AG04450 (cell line): ENCODE results near the gene GSG1. TPM values are rescaled to one million over a fixed set of nuclear protein-coding genes. Genes with fewer than 3 reads are reported as not detected.

Experiments used
- CTCF ChIA-PET: fragments of 300-600, 350-600 bp; formaldehyde crosslinking; extraction: SDS; loops from one replicate; lab custom pipeline; 2022; ENCODE audit warnings: antibody characterized with exemption, inconsistent platforms; lab: Charles Lee
- POLR2A ChIA-PET: fragments of 350-600 bp; formaldehyde crosslinking; extraction: SDS; loops from one replicate; lab custom pipeline; 2021; ENCODE audit warnings: antibody characterized with exemption, inconsistent platforms; lab: Yijun Ruan, JAX
- DNase-seq: peaks from one replicate; pipeline ENCODE4 v3.0.0-alpha.2; 2011; ENCODE audit warnings: low read depth, low spot score
- H3K27ac ChIP-seq: one replicate; pipeline ENCODE4 v1.5.1; 2012; ENCODE audit warnings: low read depth, low read length, control low read depth
- H3K27me3 ChIP-seq: one replicate; pipeline ENCODE4 v1.6.0; 2012; ENCODE audit warnings: low read length; ENCODE audit not compliant: control insufficient read depth, insufficient read depth
- H3K4me3 ChIP-seq: 2 replicates; pipeline ENCODE4 v1.5.1; 2011; ENCODE audit warnings: mild to moderate bottlenecking, low read depth, low read length, control low read depth
- H3K9me3 ChIP-seq: 2 replicates; pipeline ENCODE4 v1.5.1; 2012; ENCODE audit warnings: low read length; ENCODE audit not compliant: control insufficient read depth, insufficient read depth
- polyA plus RNA-seq: library from polyadenylated mRNA; depleted of rRNA; stranded (reverse); fragments of >200 nt; gene quantifications from 2 replicates; pipeline ENCODE4 v1.2.3, GENCODE V29; 2011
- TF ChIP-seq, protein P1 (sequence below): IDR thresholded peaks from 2 replicates; pipeline ENCODE4 v1.5.1; 2011; ENCODE audit warnings: low read depth, low read length, control low read depth, inconsistent platforms

GSG1 gene
- polyA plus RNA-seq, 1 experiment = 1.6 TPM

DNA sequence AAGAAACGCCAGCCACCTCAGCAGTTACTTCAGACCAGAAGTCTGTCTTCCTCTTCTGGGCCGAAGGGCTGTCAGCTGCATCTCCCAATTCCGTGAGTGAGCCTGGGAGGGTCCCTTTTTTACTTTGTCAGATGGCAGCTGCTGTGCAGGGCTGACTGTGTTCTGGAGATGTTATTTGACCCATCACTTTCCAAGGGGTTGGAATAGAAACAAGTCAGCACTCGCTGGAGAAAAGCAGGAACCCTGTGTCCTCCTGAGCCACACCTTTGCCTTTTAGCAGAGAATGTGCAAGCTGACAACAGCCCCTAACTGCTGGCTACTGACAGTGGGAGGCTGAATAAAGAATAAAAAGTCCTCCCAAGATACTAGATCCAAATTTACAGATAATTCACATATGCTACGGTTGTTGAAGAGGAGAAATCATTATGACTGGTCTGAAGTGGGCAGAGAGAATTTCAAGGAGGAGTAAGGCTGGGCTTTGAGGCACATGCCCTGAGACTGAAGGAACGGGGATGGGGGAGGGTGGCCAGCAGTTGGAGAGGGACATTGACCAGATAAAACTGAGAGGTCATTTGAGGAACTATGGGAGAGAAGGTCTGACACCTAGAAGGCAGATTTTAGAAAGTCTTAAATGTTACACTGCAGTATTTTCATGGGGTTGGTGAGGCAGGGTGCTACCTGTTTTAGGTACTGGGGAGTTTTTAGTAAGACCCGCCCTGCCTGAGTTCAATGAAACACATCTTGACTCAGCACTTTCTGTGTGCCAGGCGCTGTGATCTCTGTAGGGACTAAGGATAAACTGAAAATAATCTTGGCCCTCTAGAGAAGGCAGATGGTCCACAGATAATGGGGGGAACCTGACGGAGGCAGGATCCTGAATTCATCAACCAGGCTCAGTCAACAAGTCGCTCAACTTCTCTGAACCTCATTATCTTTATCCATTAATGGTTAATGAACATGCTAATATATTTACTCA lies 31.9 kb downstream of the GSG1 start:
- DNase-seq = no peak
- ChIA-PET CTCF (interaction anchor here (0.7 kb wide), 1 partner anchor 17 kb away, joined by 3 read pairs; no protein-coding TSS in a partner anchor), POLR2A (no interaction called here)
- no peaks in the 10 kb centered on the region for H3K27me3 ChIP-seq
- H3K27ac ChIP-seq = no peak overlapping the region
- H3K4me3 ChIP-seq = no peak overlapping the region
- no peaks in the 10 kb centered on the region for H3K9me3 ChIP-seq
- TF ChIP-seq, protein P1, sequence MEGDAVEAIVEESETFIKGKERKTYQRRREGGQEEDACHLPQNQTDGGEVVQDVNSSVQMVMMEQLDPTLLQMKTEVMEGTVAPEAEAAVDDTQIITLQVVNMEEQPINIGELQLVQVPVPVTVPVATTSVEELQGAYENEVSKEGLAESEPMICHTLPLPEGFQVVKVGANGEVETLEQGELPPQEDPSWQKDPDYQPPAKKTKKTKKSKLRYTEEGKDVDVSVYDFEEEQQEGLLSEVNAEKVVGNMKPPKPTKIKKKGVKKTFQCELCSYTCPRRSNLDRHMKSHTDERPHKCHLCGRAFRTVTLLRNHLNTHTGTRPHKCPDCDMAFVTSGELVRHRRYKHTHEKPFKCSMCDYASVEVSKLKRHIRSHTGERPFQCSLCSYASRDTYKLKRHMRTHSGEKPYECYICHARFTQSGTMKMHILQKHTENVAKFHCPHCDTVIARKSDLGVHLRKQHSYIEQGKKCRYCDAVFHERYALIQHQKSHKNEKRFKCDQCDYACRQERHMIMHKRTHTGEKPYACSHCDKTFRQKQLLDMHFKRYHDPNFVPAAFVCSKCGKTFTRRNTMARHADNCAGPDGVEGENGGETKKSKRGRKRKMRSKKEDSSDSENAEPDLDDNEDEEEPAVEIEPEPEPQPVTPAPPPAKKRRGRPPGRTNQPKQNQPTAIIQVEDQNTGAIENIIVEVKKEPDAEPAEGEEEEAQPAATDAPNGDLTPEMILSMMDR = no peak

DNA sequence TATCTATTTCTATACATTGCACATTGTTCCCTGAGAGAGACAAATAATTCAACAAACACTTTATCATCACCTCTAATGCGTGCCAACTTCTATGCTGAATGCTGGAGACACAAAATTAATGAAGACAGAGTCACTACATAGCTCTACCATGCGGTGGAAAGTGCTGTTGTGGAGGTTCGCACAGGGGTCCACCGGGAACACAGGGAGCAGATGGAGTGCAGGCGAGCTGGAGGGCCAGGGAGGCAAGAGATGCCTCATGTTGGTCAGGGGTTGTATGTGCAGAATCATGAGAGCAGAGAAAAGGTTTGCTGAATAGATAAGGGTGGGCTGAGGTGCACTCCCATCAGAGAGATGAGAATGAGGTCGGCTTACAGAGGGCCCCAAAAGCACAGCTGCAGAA lies 34.1 kb downstream of the GSG1 start:
- H3K27ac ChIP-seq = no peak overlapping the region
- no peaks in the 10 kb centered on the region for H3K27me3 ChIP-seq
- no peaks in the 10 kb centered on the region for H3K9me3 ChIP-seq
- no peak overlapping the region for H3K4me3 ChIP-seq
- ChIA-PET POLR2A (no interaction called here), CTCF (no interaction called here)
- TF ChIP-seq, protein P1 = no peak
- no peak for DNase-seq

DNA sequence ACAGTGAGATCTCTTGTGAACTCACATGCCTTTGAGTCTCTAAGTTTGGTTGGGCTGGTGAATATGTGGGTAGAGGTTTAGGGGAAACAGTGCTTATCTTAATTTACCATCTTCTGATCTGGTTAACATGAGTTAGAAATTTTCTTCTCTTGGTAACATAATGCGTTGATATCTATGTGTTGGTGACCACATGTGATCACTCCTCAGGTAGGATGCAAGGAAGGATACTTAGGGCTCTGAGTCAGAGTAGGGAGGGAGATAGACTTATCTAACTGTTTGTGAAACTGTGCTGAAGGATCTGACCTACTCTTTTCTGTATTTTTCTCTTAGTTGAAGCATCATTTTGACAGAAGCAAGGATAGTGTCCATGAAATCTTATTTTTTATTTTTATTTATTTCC lies 36.1 kb downstream of the GSG1 start:
- DNase-seq = no peak
- CTCF ChIA-PET = no interaction called here
- Histone ChIP-seq H3K4me3 (no peak overlapping the region), H3K27ac (no peak overlapping the region), H3K9me3 (no peaks in the 10 kb centered on the region), H3K27me3 (no peaks in the 10 kb centered on the region)
- POLR2A ChIA-PET = no interaction called here
- TF ChIP-seq, protein P1 = no peak

DNA sequence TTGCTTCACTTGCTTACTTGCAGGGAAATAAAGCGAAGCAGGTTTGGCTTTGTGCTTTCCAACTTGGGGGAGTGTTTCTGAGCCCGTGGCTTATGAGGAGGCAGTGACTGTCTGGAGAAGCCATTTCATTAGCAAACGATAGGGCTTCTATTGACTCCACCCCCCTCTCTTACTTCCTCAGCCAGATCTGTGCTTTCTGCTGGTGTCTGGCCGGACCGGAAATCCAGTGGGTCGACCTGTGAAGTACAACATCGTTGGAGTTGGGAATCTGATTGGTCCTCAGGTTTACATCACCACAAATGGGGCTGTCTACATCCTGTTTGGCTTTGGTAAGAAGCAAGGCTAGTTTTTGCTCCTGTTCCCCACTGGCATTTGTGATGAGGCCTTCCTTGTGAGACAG lies 37.0 kb downstream of the GSG1 start:
- no peak overlapping the region for H3K4me3 ChIP-seq
- H3K9me3 ChIP-seq = no peaks in the 10 kb centered on the region
- TF ChIP-seq, protein P1 = no peak
- ChIA-PET CTCF (no interaction called here), POLR2A (no interaction called here)
- no peaks in the 10 kb centered on the region for H3K27me3 ChIP-seq
- no peak for DNase-seq
- no peak overlapping the region for H3K27ac ChIP-seq

DNA sequence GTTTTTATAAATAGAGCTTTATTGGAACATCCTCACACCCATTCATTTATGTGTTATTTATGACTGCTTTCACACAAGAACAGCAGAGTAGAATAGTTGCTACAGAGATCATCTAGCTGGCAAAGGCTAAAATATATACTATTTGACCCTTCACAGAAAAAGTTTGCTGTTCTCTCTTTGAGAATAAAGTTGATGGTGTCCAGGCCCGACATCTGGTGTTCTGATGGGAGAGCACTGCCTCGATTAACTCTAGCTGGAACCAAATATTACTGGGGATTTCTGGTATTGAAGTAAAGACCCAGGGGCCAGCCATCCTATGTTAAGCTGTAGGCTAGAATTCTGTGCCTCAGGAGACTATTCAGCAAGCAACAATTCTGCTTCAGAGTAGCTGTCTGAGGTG lies 37.5 kb downstream of the GSG1 start:
- CTCF ChIA-PET = no interaction called here
- Histone ChIP-seq H3K9me3 (no peaks in the 10 kb centered on the region), H3K4me3 (no peak overlapping the region), H3K27me3 (no peaks in the 10 kb centered on the region), H3K27ac (no peak overlapping the region)
- DNase-seq = no peak
- POLR2A ChIA-PET = no interaction called here
- TF ChIP-seq, protein P1 = no peak
